Measurements from ENCODE around the gene DIS3L2. TPM values are rescaled to one million over a fixed set of nuclear protein-coding genes. Genes with fewer than 3 reads are reported as not detected.
"Not testable (repeated sequence)": the region's sequence is repeated elsewhere in the genome, so short reads cannot be mapped to it uniquely, and the experiment has no call there.

Gene DIS3L2
- polyA plus RNA-seq, 3 donors, result 31.3 to 35.4 (median 33.2) TPM

GRCh38 chr2:232378735-232379151, 417.2 kb downstream of the DIS3L2 start, which contains the start of gene ALPP:
TSS of gene ALPP (plus strand) at chr2:232378751. CDS start at chr2:232378803, 52 bp downstream.
- DNase-seq (ENCODE audit: low read depth in 3 of 3, low spot score in 2 of 3), result not testable (repeated sequence)

- not testable (repeated sequence) for DNase-seq (ENCODE audit: low read depth in 3 of 3, low spot score in 2 of 3)
Observed at GRCh38 chr2:232379610-232380590, 418.4 kb downstream of the DIS3L2 start.

GRCh38 chr2:232381204-232382031, 419.9 kb downstream of the DIS3L2 start:
- not testable (repeated sequence) for DNase-seq (ENCODE audit: low read depth in 3 of 3, low spot score in 2 of 3)

GRCh38 chr2:232382331-232383225, 421.1 kb downstream of the DIS3L2 start:
- no peak for DNase-seq (ENCODE audit: low read depth in 3 of 3, low spot score in 2 of 3)

GRCh38 chr2:232384466-232384865, 423.0 kb downstream of the DIS3L2 start:
- no peak for DNase-seq (ENCODE audit: low read depth in 3 of 3, low spot score in 2 of 3)

- DNase-seq (ENCODE audit: low read depth in 3 of 3, low spot score in 2 of 3), result not testable (repeated sequence)
Observed at GRCh38 chr2:232385058-232385457, 423.5 kb downstream of the DIS3L2 start.

- no peak for DNase-seq (ENCODE audit: low read depth in 3 of 3, low spot score in 2 of 3)
Observed at GRCh38 chr2:232385660-232386489, 424.4 kb downstream of the DIS3L2 start.

GRCh38 chr2:232386490-232386739, 424.9 kb downstream of the DIS3L2 start:
- DNase-seq (ENCODE audit: low read depth in 3 of 3, low spot score in 2 of 3), result no peak

Other genes with a start within 250 kb of the DIS3L2 start
- gene PDE6D, start 180.4 kb upstream of the DIS3L2 start, polyA plus RNA-seq (ENCODE audit: insufficient read length in 3 of 3), result 10 to 100 TPM; 26.6 to 28.2 (median 27.8) TPM
- gene COPS7B, start 175.3 kb upstream of the DIS3L2 start, polyA plus RNA-seq (ENCODE audit: insufficient read length in 3 of 3), result 10 to 100 TPM; 49.2 to 52.7 (median 52.6) TPM
- under 1 TPM; 0.24 to 0.57 (median 0.40) TPM for gene NPPC, start 35.3 kb upstream of the DIS3L2 start, polyA plus RNA-seq (ENCODE audit: insufficient read length in 3 of 3)

Measured in right renal cortex interstitium (tissue), 3 donors.